Choroid plexus epithelial cell (primary cell): ENCODE results near the gene WFDC10A.
A peak's percentile ranks its signal among the peaks of the same experiment; 100 is the strongest.

Source experiments
- DNase-seq: peaks from one replicate; pipeline ENCODE4 v3.0.0-alpha.2; 2010; ENCODE audit warnings: low read depth
- H3K4me3 ChIP-seq: 2 replicates; pipeline ENCODE4 v1.5.1; 2011; ENCODE audit warnings: low read depth, mild to moderate bottlenecking, control low read depth, low read length, moderate library complexity
- TF ChIP-seq, protein P1 (sequence below): conservative IDR thresholded peaks from 2 replicates; pipeline ENCODE4 v1.5.1; 2011; ENCODE audit warnings: low read depth, mild to moderate bottlenecking, control low read depth, inconsistent platforms, low read length, moderate library complexity

Gene WFDC10A

GRCh38 chr20:45593498-45593897 is 36.0 kb upstream of the WFDC10A start:
- no peak for DNase-seq
- TF ChIP-seq, protein P1, sequence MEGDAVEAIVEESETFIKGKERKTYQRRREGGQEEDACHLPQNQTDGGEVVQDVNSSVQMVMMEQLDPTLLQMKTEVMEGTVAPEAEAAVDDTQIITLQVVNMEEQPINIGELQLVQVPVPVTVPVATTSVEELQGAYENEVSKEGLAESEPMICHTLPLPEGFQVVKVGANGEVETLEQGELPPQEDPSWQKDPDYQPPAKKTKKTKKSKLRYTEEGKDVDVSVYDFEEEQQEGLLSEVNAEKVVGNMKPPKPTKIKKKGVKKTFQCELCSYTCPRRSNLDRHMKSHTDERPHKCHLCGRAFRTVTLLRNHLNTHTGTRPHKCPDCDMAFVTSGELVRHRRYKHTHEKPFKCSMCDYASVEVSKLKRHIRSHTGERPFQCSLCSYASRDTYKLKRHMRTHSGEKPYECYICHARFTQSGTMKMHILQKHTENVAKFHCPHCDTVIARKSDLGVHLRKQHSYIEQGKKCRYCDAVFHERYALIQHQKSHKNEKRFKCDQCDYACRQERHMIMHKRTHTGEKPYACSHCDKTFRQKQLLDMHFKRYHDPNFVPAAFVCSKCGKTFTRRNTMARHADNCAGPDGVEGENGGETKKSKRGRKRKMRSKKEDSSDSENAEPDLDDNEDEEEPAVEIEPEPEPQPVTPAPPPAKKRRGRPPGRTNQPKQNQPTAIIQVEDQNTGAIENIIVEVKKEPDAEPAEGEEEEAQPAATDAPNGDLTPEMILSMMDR: no peak
- no peak overlapping the region for H3K4me3 ChIP-seq

GRCh38 chr20:45595235-45595634 is 34.3 kb upstream of the WFDC10A start:
- TF ChIP-seq, protein P1: no peak
- DNase-seq: no peak
- no peak overlapping the region for H3K4me3 ChIP-seq

DNA sequence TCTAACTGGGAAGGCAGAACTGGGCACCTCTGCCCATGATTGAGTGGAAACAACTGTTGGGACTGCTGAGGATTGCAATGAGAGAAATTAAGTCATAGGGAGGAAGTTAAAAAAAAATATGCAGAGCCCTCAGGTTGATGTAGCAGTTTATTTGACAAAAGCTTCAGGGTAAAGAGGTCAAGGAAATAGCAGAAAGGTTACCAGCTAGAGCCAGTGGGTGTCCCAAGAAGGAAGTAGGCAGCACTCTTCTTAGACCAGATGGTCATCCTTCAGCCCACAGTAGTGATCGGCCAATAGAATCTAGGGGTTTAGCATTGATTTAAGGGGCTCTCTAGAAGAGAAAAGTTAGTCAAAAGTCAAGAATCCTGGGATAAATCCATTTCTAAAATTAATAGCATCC is 21.7 kb upstream of the WFDC10A start:
- no peak overlapping the region for H3K4me3 ChIP-seq
- no peak for DNase-seq
- TF ChIP-seq, protein P1: no peak

DNA sequence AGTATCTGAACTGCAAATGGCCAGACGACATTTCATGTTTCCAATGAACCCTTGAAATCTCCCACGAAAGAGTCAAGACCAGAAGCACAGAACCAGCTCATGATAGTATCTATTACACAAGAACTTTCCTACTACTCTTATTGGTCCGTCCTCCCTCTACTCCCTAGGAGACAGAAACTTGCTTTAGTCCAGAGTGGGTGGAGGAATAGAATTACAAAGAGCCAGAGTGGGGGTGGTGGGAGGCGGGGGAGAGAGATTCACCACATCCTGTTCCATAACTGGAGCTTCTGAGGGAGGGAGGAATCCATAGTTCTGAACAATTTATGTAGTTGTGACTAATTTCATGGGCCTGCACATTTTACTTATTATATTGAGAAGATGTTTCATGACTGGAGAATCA is 18.5 kb upstream of the WFDC10A start:
- no peak overlapping the region for H3K4me3 ChIP-seq
- TF ChIP-seq, protein P1: no peak
- DNase-seq: peak; percentile 77

DNA sequence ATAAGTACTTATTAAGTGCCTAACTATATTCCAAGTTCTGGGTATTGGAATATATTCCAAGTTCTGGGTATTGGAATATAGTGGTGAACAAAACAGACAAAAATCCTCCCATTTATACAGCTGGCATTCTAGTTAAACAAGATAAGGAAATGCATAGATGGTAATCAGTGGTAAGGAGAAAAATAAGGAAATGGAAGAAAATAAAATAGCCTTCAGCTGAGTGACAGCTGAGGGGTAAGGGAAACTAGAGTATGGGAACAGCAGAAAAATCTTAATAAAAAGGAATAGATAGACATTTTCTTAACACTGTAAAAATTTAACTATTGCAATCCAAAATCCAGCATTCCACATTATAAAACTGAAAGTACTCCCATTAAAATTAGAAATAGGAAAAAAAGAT is 17.2 kb upstream of the WFDC10A start:
- no peak for DNase-seq
- TF ChIP-seq, protein P1: no peak

DNA sequence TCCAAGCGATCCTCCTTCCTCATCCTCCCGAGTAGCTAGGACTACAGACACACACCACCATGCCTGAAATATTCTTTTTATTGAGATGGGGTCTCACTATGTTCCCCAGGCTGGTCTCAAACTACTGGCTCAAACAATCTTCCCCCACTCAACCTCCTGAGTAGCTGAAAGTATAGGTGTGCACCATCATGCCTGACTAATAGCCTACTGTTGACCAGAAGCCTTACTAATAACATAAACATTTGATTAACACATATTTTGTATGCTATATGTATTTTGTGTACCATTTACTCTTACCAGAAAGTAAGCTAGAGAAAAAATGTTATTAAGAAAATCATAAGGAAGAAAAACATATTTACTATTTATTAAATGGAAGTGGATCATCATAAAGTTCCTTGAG is 11.9 kb upstream of the WFDC10A start:
- DNase-seq: no peak
- TF ChIP-seq, protein P1: no peak
- no peak overlapping the region for H3K4me3 ChIP-seq

More for the DNA sequence above, 17.2 kb upstream of the WFDC10A start:
- no peak overlapping the region for H3K4me3 ChIP-seq

GRCh38 chr20:45621593-45621992 is 7.9 kb upstream of the WFDC10A start:
- TF ChIP-seq, protein P1: no peak
- no peak for DNase-seq
- no peak overlapping the region for H3K4me3 ChIP-seq
